Neural crest cell (in vitro differentiated cells): ENCODE measurements around the gene SMAP1. TPM values are rescaled to one million over a fixed set of nuclear protein-coding genes. Genes with fewer than 3 reads are reported as not detected.
A peak's percentile ranks its signal among the peaks of the same experiment; 100 is the strongest.

ENCODE experiments used
- DNase-seq: peaks from one replicate; pipeline ENCODE4 v3.0.0; 2021; ENCODE audit warnings: low read depth, mixed read lengths, low spot score
- H3K27ac Mint-ChIP-seq: one replicate; pipeline ENCODE4 v1.8.0; 2021; ENCODE audit warnings: mild to moderate bottlenecking, mixed read lengths; ENCODE audit not compliant: unreplicated experiment
- H3K27me3 Mint-ChIP-seq: 2 replicates; pipeline ENCODE4 v1.8.0; 2021; ENCODE audit warnings: low read depth, mild to moderate bottlenecking, mixed read lengths
- H3K36me3 Mint-ChIP-seq: 2 replicates; pipeline ENCODE4 v1.8.0; 2021; ENCODE audit warnings: low read depth, mild to moderate bottlenecking, mixed read lengths
- H3K4me1 Mint-ChIP-seq: 2 replicates; pipeline ENCODE4 v1.8.0; 2021; ENCODE audit warnings: mixed read lengths
- H3K4me3 Mint-ChIP-seq: one replicate; pipeline ENCODE4 v1.8.0; 2021; ENCODE audit warnings: mild to moderate bottlenecking, mixed read lengths
- H3K9me3 Mint-ChIP-seq: 2 replicates; pipeline ENCODE4 v1.8.0; 2021; ENCODE audit warnings: mixed read lengths
- total RNA-seq: library from RNA; stranded (reverse); gene quantifications from 2 replicates; pipeline ENCODE4 v1.2.1, GENCODE V29; 2021
- TF ChIP-seq, protein P1 (sequence below): fragments of 200-600 bp; sonication (generic); conservative IDR thresholded peaks from 2 replicates; pipeline ENCODE4 v1.5.0; 2021; ENCODE audit warnings: antibody characterized with exemption, mild to moderate bottlenecking

Gene SMAP1
- total RNA-seq, 1 donor from 2014 or later = 30.5 TPM

GRCh38 chr6:70668499-70668812 lies 773 bp downstream of the SMAP1 start:
- no peaks in the 10 kb centered on the region for H3K36me3 Mint-ChIP-seq
- peaks cover 41% of the 10 kb centered on the region for H3K4me1 Mint-ChIP-seq
- H3K9me3 Mint-ChIP-seq = no peaks in the 10 kb centered on the region
- TF ChIP-seq, protein P1, sequence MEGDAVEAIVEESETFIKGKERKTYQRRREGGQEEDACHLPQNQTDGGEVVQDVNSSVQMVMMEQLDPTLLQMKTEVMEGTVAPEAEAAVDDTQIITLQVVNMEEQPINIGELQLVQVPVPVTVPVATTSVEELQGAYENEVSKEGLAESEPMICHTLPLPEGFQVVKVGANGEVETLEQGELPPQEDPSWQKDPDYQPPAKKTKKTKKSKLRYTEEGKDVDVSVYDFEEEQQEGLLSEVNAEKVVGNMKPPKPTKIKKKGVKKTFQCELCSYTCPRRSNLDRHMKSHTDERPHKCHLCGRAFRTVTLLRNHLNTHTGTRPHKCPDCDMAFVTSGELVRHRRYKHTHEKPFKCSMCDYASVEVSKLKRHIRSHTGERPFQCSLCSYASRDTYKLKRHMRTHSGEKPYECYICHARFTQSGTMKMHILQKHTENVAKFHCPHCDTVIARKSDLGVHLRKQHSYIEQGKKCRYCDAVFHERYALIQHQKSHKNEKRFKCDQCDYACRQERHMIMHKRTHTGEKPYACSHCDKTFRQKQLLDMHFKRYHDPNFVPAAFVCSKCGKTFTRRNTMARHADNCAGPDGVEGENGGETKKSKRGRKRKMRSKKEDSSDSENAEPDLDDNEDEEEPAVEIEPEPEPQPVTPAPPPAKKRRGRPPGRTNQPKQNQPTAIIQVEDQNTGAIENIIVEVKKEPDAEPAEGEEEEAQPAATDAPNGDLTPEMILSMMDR = no peak
- DNase-seq = no peak
- H3K4me3 Mint-ChIP-seq = peak overlapping the region; percentile 91
- H3K27me3 Mint-ChIP-seq = no peaks in the 10 kb centered on the region
- no peak overlapping the region for H3K27ac Mint-ChIP-seq

GRCh38 chr6:70669133-70669532 lies 1.4 kb downstream of the SMAP1 start:
- H3K4me3 Mint-ChIP-seq = peak overlapping the region; percentile 91
- no peaks in the 10 kb centered on the region for H3K27me3 Mint-ChIP-seq
- peaks cover 41% of the 10 kb centered on the region for H3K4me1 Mint-ChIP-seq
- no peaks in the 10 kb centered on the region for H3K9me3 Mint-ChIP-seq
- H3K36me3 Mint-ChIP-seq = no peaks in the 10 kb centered on the region
- H3K27ac Mint-ChIP-seq = no peak overlapping the region
- no peak for DNase-seq
- TF ChIP-seq, protein P1 = no peak

DNA sequence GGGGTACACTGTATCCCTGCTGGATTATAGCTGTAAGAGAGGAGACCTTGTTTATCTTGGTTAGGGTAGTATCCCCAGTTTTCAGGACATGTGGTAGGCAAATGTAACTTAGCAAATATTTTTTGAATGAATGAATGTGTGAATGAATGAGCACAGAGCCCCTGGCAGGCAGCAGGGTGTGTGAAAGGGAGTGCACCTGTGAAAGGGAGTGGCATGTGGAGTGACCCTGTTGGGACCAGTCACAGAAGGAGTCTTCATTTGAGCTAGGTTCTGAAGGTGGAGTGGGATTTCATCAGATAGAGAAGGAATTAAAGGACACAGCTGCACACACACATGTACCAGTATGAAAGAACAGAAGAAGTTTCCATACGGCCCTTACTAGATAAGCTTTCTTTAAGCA lies 4.9 kb downstream of the SMAP1 start:
- peaks cover 34% of the 10 kb centered on the region for H3K4me1 Mint-ChIP-seq
- TF ChIP-seq, protein P1 = no peak
- H3K27ac Mint-ChIP-seq = no peak overlapping the region
- no peak overlapping the region for H3K4me3 Mint-ChIP-seq
- H3K36me3 Mint-ChIP-seq = no peaks in the 10 kb centered on the region
- no peaks in the 10 kb centered on the region for H3K9me3 Mint-ChIP-seq
- DNase-seq = no peak
- no peaks in the 10 kb centered on the region for H3K27me3 Mint-ChIP-seq

DNA sequence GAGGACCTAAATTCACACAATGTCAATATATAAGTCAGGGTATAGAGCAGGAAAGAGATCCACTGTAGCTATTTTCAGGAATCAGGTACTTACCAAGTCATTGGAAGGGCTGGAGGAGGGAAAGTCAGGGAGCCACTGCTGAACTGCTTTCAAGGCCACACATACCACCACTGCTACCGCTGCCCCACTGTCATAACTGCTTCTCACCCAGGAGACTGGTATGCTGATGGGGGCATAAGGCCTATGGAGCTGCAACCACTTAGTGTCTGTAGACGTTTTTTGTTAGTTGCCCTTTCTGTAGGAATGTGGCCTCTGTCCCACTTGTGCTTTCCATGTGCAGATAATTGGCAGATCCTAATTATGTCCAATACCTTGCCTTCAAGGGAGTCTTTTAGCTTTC lies 5.4 kb downstream of the SMAP1 start:
- Mint-ChIP-seq H3K9me3 (no peaks in the 10 kb centered on the region), H3K27ac (no peak overlapping the region), H3K4me1 (peaks cover 34% of the 10 kb centered on the region), H3K27me3 (no peaks in the 10 kb centered on the region), H3K4me3 (no peak overlapping the region), H3K36me3 (no peaks in the 10 kb centered on the region)
- TF ChIP-seq, protein P1 = no peak
- no peak for DNase-seq

DNA sequence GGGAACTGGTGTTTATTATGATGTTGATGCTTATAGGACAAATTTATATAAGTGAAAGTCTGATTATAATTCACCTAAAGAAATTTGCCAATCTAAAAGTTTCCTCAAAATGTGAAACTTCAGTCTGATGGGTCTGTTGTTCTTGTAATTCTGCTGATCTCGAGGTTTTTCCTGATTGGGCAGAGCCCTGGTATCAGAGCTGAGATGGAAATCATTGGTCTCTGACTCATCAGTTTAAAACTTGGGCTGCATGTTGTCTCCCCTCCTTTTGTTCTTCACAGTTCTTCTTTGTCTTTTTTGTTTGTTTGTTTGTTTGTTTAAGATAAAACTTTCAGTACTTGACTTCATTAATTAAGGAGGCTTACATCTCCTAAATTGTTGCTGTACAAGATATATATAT lies 5.9 kb downstream of the SMAP1 start:
- H3K36me3 Mint-ChIP-seq = no peaks in the 10 kb centered on the region
- no peak overlapping the region for H3K27ac Mint-ChIP-seq
- TF ChIP-seq, protein P1 = no peak
- H3K9me3 Mint-ChIP-seq = no peaks in the 10 kb centered on the region
- H3K4me3 Mint-ChIP-seq = no peak overlapping the region
- peaks cover 31% of the 10 kb centered on the region for H3K4me1 Mint-ChIP-seq
- DNase-seq = no peak
- H3K27me3 Mint-ChIP-seq = no peaks in the 10 kb centered on the region

GRCh38 chr6:70675822-70676221 lies 8.1 kb downstream of the SMAP1 start:
- no peak for DNase-seq
- H3K36me3 Mint-ChIP-seq = no peaks in the 10 kb centered on the region
- H3K9me3 Mint-ChIP-seq = no peaks in the 10 kb centered on the region
- no peaks in the 10 kb centered on the region for H3K27me3 Mint-ChIP-seq
- TF ChIP-seq, protein P1 = no peak
- H3K4me1 Mint-ChIP-seq = peaks cover 16% of the 10 kb centered on the region
- peak overlapping the region; percentile 93 for H3K27ac Mint-ChIP-seq
- no peak overlapping the region for H3K4me3 Mint-ChIP-seq
